ENCODE results near the gene CLASP2. TPM values are rescaled to one million over a fixed set of nuclear protein-coding genes. Genes with fewer than 3 reads are reported as not detected.

The CLASP2 gene
- total RNA-seq, 3 donors from 2014 or later (not counting 1 experiment from before 2014, with no cell fraction given): 93.8 to 109 (median 99.3) TPM

DNA sequence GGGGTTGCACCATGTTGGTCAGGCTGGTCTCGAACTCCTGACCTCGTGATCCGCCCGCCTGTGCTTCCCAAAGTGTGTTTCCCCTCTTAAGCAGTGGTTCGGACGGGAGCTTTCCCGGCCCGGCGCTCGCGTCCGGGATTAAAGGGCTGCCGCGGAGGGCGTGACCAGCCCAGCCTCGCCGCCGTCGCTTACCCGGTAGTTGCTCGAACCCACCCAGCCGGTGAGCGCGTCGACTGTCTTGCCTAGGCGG, 513 bp downstream of the CLASP2 start:
- Histone ChIP-seq H3K4me3 (ENCODE audit: low read length) (peak overlapping the region; percentile 64), H3K27ac (ENCODE audit: low read length) (peak overlapping the region; percentile 93), H3K36me3 (ENCODE audit: control insufficient read depth, insufficient read depth, low read length) (no peaks in the 10 kb centered on the region), H3K4me1 (ENCODE audit: control insufficient read depth, insufficient read depth, low read length) (peaks cover 13% of the 10 kb centered on the region), H3K27me3 (ENCODE audit: control insufficient read depth, insufficient read depth, low read length) (no peaks in the 10 kb centered on the region), H3K9me3 (ENCODE audit: control insufficient read depth, insufficient read depth, low read length) (no peaks in the 10 kb centered on the region)
- DNase-seq (no peak), ATAC-seq (peak; percentile 51 to 73 (median 54))
- under 1% methylated on average over 26 of the region's 26 CpGs for WGBS (ENCODE audit: insufficient coverage)
- no peak overlapping the region for H3K27ac Mint-ChIP-seq
- intact Hi-C loops (cut with micrococcal nuclease): loop anchor here (1.0 to 5.0 kb wide), 3 partner anchors 58 to 275 kb away; partner anchors contain the start of genes PDCD6IP and UBP1
- H3K4me3 Mint-ChIP-seq: no peak overlapping the region
- peaks cover 3 to 16% of the 10 kb centered on the region in 2 donors for H3K27me3 Mint-ChIP-seq (ENCODE audit: low read depth in 2 of 2)
- peaks cover 6 to 10% of the 10 kb centered on the region in 2 donors for H3K4me1 Mint-ChIP-seq
- no peaks in the 10 kb centered on the region for H3K36me3 Mint-ChIP-seq
- TF ChIP-seq, protein P1, sequence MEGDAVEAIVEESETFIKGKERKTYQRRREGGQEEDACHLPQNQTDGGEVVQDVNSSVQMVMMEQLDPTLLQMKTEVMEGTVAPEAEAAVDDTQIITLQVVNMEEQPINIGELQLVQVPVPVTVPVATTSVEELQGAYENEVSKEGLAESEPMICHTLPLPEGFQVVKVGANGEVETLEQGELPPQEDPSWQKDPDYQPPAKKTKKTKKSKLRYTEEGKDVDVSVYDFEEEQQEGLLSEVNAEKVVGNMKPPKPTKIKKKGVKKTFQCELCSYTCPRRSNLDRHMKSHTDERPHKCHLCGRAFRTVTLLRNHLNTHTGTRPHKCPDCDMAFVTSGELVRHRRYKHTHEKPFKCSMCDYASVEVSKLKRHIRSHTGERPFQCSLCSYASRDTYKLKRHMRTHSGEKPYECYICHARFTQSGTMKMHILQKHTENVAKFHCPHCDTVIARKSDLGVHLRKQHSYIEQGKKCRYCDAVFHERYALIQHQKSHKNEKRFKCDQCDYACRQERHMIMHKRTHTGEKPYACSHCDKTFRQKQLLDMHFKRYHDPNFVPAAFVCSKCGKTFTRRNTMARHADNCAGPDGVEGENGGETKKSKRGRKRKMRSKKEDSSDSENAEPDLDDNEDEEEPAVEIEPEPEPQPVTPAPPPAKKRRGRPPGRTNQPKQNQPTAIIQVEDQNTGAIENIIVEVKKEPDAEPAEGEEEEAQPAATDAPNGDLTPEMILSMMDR (IDR thresholded peaks at IDR 0.05): no peak
- no peaks in the 10 kb centered on the region for H3K9me3 Mint-ChIP-seq

DNA sequence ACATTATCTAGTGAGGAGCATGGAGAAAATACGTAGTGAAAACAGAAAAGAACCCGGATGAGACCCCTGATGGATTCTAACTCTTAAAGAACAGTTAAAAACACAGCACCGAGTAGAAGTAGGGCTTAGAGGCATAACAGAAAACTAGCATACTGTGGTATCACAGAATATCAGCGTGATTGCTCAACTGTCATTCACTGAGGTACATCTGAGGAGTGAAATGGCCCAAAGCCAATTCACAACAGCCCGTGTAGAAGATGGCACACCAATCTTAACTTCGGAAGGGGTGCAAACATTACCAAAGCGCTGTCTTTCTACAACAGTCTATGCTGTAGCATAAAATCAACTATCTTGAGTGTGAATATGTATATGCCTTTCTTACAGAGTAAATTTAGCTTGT, 1.8 kb downstream of the CLASP2 start:
- Mint-ChIP-seq H3K4me3 (no peak overlapping the region), H3K9me3 (no peaks in the 10 kb centered on the region), H3K27ac (no peak overlapping the region), H3K4me1 (peaks cover 10% of the 10 kb centered on the region in 2 donors), H3K27me3 (ENCODE audit: low read depth in 2 of 2) (peaks cover 2 to 3% of the 10 kb centered on the region in 2 donors), H3K36me3 (no peaks in the 10 kb centered on the region)
- Histone ChIP-seq H3K27ac (ENCODE audit: low read length) (no peak overlapping the region), H3K4me1 (ENCODE audit: control insufficient read depth, insufficient read depth, low read length) (peaks cover 13% of the 10 kb centered on the region), H3K9me3 (ENCODE audit: control insufficient read depth, insufficient read depth, low read length) (no peaks in the 10 kb centered on the region), H3K36me3 (ENCODE audit: control insufficient read depth, insufficient read depth, low read length) (no peaks in the 10 kb centered on the region), H3K27me3 (ENCODE audit: control insufficient read depth, insufficient read depth, low read length) (no peaks in the 10 kb centered on the region), H3K4me3 (ENCODE audit: low read length) (no peak overlapping the region)
- intact Hi-C loops (cut with micrococcal nuclease): loop anchor here (1.0 to 5.0 kb wide), 3 partner anchors 80 to 274 kb away; partner anchors contain the start of genes PDCD6IP and UBP1
- ATAC-seq (no peak), DNase-seq (peak in 1 of 2 donors; percentile 25)
- TF ChIP-seq, protein P1 (IDR thresholded peaks at IDR 0.05): no peak
- WGBS (ENCODE audit: insufficient coverage): 80% methylated on average over 6 of the region's 7 CpGs

GRCh38 chr3:33711100-33711499, 7.0 kb downstream of the CLASP2 start:
- no peaks in the 10 kb centered on the region for H3K36me3 ChIP-seq (ENCODE audit: control insufficient read depth, insufficient read depth, low read length)
- no peaks in the 10 kb centered on the region for H3K4me1 ChIP-seq (ENCODE audit: control insufficient read depth, insufficient read depth, low read length)
- H3K9me3 ChIP-seq (ENCODE audit: control insufficient read depth, insufficient read depth, low read length): no peaks in the 10 kb centered on the region
- H3K36me3 Mint-ChIP-seq: no peaks in the 10 kb centered on the region
- H3K27me3 ChIP-seq (ENCODE audit: control insufficient read depth, insufficient read depth, low read length): no peaks in the 10 kb centered on the region
- intact Hi-C loops (cut with micrococcal nuclease): no loop called here
- ATAC-seq (no peak), DNase-seq (no peak)
- no peaks in the 10 kb centered on the region for H3K27me3 Mint-ChIP-seq (ENCODE audit: low read depth in 2 of 2)
- H3K27ac ChIP-seq (ENCODE audit: low read length): no peak overlapping the region
- TF ChIP-seq, protein P1 (IDR thresholded peaks at IDR 0.05): no peak
- H3K9me3 Mint-ChIP-seq: no peaks in the 10 kb centered on the region
- 86% methylated on average over 2 of the region's 3 CpGs for WGBS (ENCODE audit: insufficient coverage)
- peaks cover 26 to 31% of the 10 kb centered on the region in 2 donors for H3K4me1 Mint-ChIP-seq
- no peak overlapping the region for H3K27ac Mint-ChIP-seq
- H3K4me3 Mint-ChIP-seq: no peak overlapping the region
- H3K4me3 ChIP-seq (ENCODE audit: low read length): no peak overlapping the region

DNA sequence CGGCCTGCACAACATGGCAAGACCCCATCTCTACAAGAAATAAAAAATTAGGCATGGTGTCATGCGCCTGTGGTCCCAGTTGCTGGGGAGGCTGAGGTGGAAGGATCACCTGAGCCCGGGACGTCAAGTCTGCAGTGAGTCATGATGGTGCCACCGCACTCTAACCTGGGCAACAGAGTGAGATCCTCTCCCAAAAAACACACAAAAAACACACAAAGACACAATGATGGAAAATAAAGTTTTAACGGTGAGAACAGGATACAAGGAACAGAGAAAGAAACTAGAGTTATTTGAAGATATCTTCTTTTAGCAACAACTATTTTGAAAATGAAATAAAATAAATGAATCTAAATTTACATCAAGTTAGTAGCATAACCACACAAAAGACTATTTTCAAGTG, 12.0 kb downstream of the CLASP2 start:
- TF ChIP-seq, protein P1 (IDR thresholded peaks at IDR 0.05): no peak
- Histone ChIP-seq H3K4me1 (ENCODE audit: control insufficient read depth, insufficient read depth, low read length) (no peaks in the 10 kb centered on the region), H3K4me3 (ENCODE audit: low read length) (no peak overlapping the region), H3K9me3 (ENCODE audit: control insufficient read depth, insufficient read depth, low read length) (peaks cover 5% of the 10 kb centered on the region), H3K27ac (ENCODE audit: low read length) (no peak overlapping the region), H3K36me3 (ENCODE audit: control insufficient read depth, insufficient read depth, low read length) (no peaks in the 10 kb centered on the region), H3K27me3 (ENCODE audit: control insufficient read depth, insufficient read depth, low read length) (no peaks in the 10 kb centered on the region)
- Mint-ChIP-seq H3K27me3 (ENCODE audit: low read depth in 2 of 2) (no peaks in the 10 kb centered on the region), H3K27ac (no peak overlapping the region), H3K4me3 (no peak overlapping the region), H3K4me1 (peaks cover 45 to 54% of the 10 kb centered on the region in 2 donors), H3K9me3 (peaks cover 0 to 6% of the 10 kb centered on the region in 2 donors), H3K36me3 (no peaks in the 10 kb centered on the region)
- intact Hi-C loops (cut with micrococcal nuclease): no loop called here
- ATAC-seq (no peak), DNase-seq (no peak)
- 95% methylated on average over 5 of the region's 6 CpGs for WGBS (ENCODE audit: insufficient coverage)
